Panc1 (cell line): Measurements from ENCODE around the gene SPATA17. TPM values are rescaled to one million over a fixed set of nuclear protein-coding genes. Genes with fewer than 3 reads are reported as not detected.

Experiments
- ATAC-seq: fragments of 200-7000 bp; cut with Tn5 transposase; 2 replicates; pipeline ENCODE4 v1.9.1; 2020; ENCODE audit warnings: mild to moderate bottlenecking, moderate library complexity
- BruUV-seq: library from RNA; stranded (reverse); fragments of 400-500 nt; replicated peaks from 2 replicates; lab custom pipeline; 2021; lab: Mats Ljungman, UMichigan
- CTCF ChIA-PET: fragments of 300-600 bp; sonication (Branson Sonifier 250); formaldehyde crosslinking; loops from one replicate; lab custom pipeline; 2022; ENCODE audit warnings: antibody characterized with exemption; lab: Charles Lee
- POLR2A ChIA-PET: fragments of 300-600 bp; sonication (Branson Sonifier 250); formaldehyde crosslinking; loops from one replicate; lab custom pipeline; 2022; ENCODE audit warnings: antibody characterized with exemption; lab: Charles Lee
- DNase-seq: peaks from one replicate; pipeline ENCODE4 v3.0.0-alpha.2; 2010; ENCODE audit warnings: low read depth, low spot score
- H3K27ac ChIP-seq: 2 replicates; pipeline ENCODE4 v1.5.1; 2011; ENCODE audit warnings: mild to moderate bottlenecking, low read length, inconsistent platforms
- H3K27me3 ChIP-seq: fragments of 200-500 bp; sonication (Bioruptor generic); 2 replicates; pipeline ENCODE4 v1.6.0; 2014; ENCODE audit warnings: low read length, inconsistent platforms; ENCODE audit not compliant: control insufficient read depth, insufficient read depth
- H3K36me3 ChIP-seq: fragments of 200-500 bp; sonication (Bioruptor generic); 2 replicates; pipeline ENCODE4 v1.5.1; 2014; ENCODE audit warnings: inconsistent platforms, mild to moderate bottlenecking, low read length, moderate library complexity; ENCODE audit not compliant: control insufficient read depth, insufficient read depth
- H3K4me1 ChIP-seq: 2 replicates; pipeline ENCODE4 v1.5.1; 2011; ENCODE audit warnings: inconsistent platforms, mild to moderate bottlenecking, low read length, moderate library complexity; ENCODE audit not compliant: control insufficient read depth, insufficient read depth
- H3K4me3 ChIP-seq, 2 experiments: 2 replicates each; pipeline ENCODE4 v1.5.1; 2011 to 2012; ENCODE audit warnings: low read depth in 2 of 2, low read length in 2 of 2, mild to moderate bottlenecking in 2 of 2, inconsistent platforms in 1 of 2, moderate library complexity in 1 of 2
- H3K9me3 ChIP-seq: fragments of 200-500 bp; sonication (Bioruptor generic); 2 replicates; pipeline ENCODE4 v1.5.1; 2014; ENCODE audit warnings: low read depth, mild to moderate bottlenecking, inconsistent platforms, low read length, moderate library complexity; ENCODE audit not compliant: control insufficient read depth, insufficient read depth
- POLR2AphosphoS5 ChIP-seq: IDR thresholded peaks from 2 replicates; pipeline ENCODE4 v1.6.1; 2012; ENCODE audit warnings: mild to moderate bottlenecking, low read depth, low read length, moderate library complexity
- SIN3A ChIP-seq: IDR thresholded peaks from 2 replicates; pipeline ENCODE4 v1.6.1; 2012; ENCODE audit warnings: low read depth, mild to moderate bottlenecking, low read length, moderate library complexity, borderline replicate concordance; ENCODE audit not compliant: insufficient read depth
- TCF7L2 ChIP-seq: IDR thresholded peaks from 2 replicates; pipeline ENCODE4 v1.6.1; 2011; ENCODE audit warnings: mild to moderate bottlenecking, low read depth, low read length, inconsistent platforms
- in situ Hi-C: cut with HindIII; loops from 2 replicates; pipeline ENCODE4 v1.10.0; 2016; ENCODE audit warnings: low sequenced_read_pairs, low pct_unique_long_range_greater_than_20kb
- intact Hi-C: fragments of 100-400 bp; cut with micrococcal nuclease; formaldehyde crosslinking; loops from one replicate; pipeline ENCODE4 v1.10.0; 2022; ENCODE audit not compliant: unreplicated experiment
- total RNA-seq: library from RNA; stranded (reverse); gene quantifications from one replicate; pipeline ENCODE4 v1.2.1, GENCODE V29; 2021; ENCODE audit not compliant: unreplicated experiment
- TF ChIP-seq, protein P1 (sequence below): fragments of 450-650 bp; IDR thresholded peaks from 2 replicates; pipeline ENCODE4 v1.5.1; 2017; ENCODE audit warnings: mild to moderate bottlenecking
- TF ChIP-seq, protein P2 (sequence below), 2 experiments: IDR thresholded peaks; 2 replicates each; pipeline ENCODE4 v1.6.1; 2011 to 2012; ENCODE audit warnings: low read depth in 2 of 2, control low read depth in 1 of 2, low read length in 1 of 2, mild to moderate bottlenecking in 1 of 2, moderate library complexity in 1 of 2; ENCODE audit not compliant: insufficient read depth in 1 of 2

SPATA17 gene
- total RNA-seq, 1 experiment from 2014 or later, result 0.51 TPM

DNA sequence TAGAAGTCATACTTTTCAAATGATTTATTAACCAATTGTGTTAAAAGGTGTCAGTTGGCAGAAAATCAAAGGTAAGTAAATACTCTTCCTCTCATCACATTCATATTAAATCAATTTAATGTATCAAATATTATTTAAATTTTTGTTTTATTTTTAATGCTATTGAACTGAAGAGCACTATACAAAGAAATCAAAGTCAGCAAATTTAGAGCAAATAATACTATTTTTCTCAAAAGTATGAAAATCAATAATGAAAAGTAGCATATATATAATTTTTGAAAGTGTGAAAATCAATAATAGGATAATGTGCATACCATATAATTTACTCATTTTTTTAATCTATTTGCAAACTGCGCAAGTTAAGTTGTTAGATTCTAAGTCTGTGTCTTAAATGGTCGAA is 181.0 kb downstream of the SPATA17 start:
- no peaks in the 10 kb centered on the region for H3K36me3 ChIP-seq
- BruUV-seq, result no TSS peak

DNA sequence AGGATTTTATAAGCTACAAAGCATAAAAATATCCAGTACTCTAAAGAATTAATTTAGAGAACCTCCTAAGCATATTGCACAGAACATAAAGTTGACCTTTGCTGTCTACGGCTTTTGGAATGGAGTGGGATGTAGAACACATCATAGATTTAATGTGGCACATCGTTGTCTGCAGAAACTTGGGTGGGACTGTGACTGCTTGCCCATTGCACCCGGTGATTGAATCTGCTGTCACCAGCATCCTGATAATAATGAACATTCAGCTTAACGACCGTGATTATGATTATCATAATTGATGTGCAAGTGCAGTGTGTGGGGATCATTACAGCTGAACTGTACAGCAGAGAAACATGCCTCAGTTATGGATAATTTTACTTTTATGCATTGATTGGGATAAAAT is 181.9 kb downstream of the SPATA17 start:
- no peaks in the 10 kb centered on the region for H3K36me3 ChIP-seq
- no peak overlapping the region for H3K4me3 ChIP-seq
- no peaks in the 10 kb centered on the region for H3K9me3 ChIP-seq
- intact Hi-C loops (no loop called here), in situ Hi-C loops (no loop called here)
- ChIA-PET CTCF (no interaction called here), POLR2A (interaction anchor here (0.6 kb wide), 1 partner anchor 58 kb away, joined by 3 read pairs; no protein-coding TSS in a partner anchor)
- BruUV-seq, result no TSS peak
- no peaks in the 10 kb centered on the region for H3K27me3 ChIP-seq
- TF ChIP-seq SIN3A (no peak), TCF7L2 (no peak), POLR2AphosphoS5 (no peak)
- TF ChIP-seq, protein P1, sequence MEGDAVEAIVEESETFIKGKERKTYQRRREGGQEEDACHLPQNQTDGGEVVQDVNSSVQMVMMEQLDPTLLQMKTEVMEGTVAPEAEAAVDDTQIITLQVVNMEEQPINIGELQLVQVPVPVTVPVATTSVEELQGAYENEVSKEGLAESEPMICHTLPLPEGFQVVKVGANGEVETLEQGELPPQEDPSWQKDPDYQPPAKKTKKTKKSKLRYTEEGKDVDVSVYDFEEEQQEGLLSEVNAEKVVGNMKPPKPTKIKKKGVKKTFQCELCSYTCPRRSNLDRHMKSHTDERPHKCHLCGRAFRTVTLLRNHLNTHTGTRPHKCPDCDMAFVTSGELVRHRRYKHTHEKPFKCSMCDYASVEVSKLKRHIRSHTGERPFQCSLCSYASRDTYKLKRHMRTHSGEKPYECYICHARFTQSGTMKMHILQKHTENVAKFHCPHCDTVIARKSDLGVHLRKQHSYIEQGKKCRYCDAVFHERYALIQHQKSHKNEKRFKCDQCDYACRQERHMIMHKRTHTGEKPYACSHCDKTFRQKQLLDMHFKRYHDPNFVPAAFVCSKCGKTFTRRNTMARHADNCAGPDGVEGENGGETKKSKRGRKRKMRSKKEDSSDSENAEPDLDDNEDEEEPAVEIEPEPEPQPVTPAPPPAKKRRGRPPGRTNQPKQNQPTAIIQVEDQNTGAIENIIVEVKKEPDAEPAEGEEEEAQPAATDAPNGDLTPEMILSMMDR, result no peak
- TF ChIP-seq, protein P2, sequence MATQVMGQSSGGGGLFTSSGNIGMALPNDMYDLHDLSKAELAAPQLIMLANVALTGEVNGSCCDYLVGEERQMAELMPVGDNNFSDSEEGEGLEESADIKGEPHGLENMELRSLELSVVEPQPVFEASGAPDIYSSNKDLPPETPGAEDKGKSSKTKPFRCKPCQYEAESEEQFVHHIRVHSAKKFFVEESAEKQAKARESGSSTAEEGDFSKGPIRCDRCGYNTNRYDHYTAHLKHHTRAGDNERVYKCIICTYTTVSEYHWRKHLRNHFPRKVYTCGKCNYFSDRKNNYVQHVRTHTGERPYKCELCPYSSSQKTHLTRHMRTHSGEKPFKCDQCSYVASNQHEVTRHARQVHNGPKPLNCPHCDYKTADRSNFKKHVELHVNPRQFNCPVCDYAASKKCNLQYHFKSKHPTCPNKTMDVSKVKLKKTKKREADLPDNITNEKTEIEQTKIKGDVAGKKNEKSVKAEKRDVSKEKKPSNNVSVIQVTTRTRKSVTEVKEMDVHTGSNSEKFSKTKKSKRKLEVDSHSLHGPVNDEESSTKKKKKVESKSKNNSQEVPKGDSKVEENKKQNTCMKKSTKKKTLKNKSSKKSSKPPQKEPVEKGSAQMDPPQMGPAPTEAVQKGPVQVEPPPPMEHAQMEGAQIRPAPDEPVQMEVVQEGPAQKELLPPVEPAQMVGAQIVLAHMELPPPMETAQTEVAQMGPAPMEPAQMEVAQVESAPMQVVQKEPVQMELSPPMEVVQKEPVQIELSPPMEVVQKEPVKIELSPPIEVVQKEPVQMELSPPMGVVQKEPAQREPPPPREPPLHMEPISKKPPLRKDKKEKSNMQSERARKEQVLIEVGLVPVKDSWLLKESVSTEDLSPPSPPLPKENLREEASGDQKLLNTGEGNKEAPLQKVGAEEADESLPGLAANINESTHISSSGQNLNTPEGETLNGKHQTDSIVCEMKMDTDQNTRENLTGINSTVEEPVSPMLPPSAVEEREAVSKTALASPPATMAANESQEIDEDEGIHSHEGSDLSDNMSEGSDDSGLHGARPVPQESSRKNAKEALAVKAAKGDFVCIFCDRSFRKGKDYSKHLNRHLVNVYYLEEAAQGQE (IDR thresholded peaks at IDR 0.05; ENCODE audit: insufficient read depth in 1 of 2, low read depth in 2 of 2, low read length in 1 of 2), result no peak
- ATAC-seq (no peak), DNase-seq (no peak)
- H3K27ac ChIP-seq, result no peak overlapping the region
- no peaks in the 10 kb centered on the region for H3K4me1 ChIP-seq

More for the DNA sequence above, 181.0 kb downstream of the SPATA17 start:
- ChIA-PET POLR2A (no interaction called here), CTCF (no interaction called here)
- no peaks in the 10 kb centered on the region for H3K27me3 ChIP-seq
- H3K9me3 ChIP-seq, result no peaks in the 10 kb centered on the region
- ATAC-seq, result no peak
- TF ChIP-seq, protein P1, result no peak
- TF ChIP-seq, protein P2 (IDR thresholded peaks at IDR 0.05; ENCODE audit: insufficient read depth in 1 of 2, low read depth in 2 of 2, low read length in 1 of 2), result no peak
- TF ChIP-seq TCF7L2 (no peak), SIN3A (no peak), POLR2AphosphoS5 (no peak)
- in situ Hi-C loops, result no loop called here
- H3K27ac ChIP-seq, result no peak overlapping the region
- no peaks in the 10 kb centered on the region for H3K4me1 ChIP-seq
- DNase-seq, result no peak
- intact Hi-C loops, result no loop called here
- H3K4me3 ChIP-seq, result no peak overlapping the region
